GM19025 (cell line): ENCODE measurements around the gene LIN37.

Experiments used
- ATAC-seq: cut with Tn5 transposase; IDR thresholded peaks from one replicate; pipeline ENCODE4 v1.9.1; 2021; ENCODE audit warnings: mild to moderate bottlenecking, low read depth, moderate library complexity; ENCODE audit not compliant: unreplicated experiment

LIN37 gene

DNA sequence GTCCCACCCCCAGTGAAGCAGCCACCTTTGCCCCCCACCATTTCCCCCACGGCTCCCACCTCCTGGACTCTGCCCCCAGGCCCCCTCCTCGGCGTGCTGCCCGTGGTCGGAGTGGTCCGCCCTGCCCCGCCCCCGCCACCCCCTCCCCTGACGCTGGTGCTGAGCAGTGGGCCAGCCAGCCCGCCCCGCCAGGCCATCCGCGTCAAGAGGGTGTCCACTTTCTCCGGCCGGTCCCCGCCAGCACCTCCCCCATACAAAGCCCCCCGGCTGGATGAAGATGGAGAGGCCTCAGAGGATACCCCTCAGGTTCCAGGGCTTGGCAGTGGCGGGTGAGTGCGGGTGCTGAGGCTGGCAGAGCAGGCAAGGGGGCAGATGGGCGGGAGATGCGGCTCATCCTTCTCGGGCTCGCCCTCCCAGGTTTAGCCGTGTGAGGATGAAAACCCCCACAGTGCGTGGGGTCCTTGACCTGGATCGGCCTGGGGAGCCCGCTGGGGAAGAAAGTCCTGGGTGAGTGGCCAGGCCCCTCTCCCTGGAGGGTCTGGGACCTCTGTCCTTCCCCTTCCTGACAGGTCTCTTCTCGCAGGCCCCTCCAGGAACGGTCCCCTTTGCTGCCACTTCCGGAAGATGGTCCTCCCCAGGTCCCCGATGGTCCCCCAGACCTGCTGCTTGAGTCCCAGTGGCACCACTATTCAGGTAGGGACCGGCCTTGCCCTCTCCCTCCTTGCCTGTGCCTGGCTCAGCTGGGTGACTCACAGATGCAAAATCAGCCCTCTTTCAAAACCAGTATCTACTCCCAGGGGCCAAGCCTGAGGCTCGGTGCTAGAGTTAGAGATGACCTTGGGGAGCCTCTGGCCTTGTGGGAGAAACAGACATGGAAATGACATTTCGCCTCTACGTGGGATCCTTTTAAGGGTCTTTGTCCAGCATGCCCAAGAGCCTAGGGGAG is 14.9 kb upstream of the LIN37 start:
- no peak for ATAC-seq

GRCh38 chr19:35734273-35734672 is 14.1 kb upstream of the LIN37 start:
- no peak for ATAC-seq

GRCh38 chr19:35734889-35735288 is 13.5 kb upstream of the LIN37 start:
- ATAC-seq: no peak

- ATAC-seq: no peak
These were observed 11.2 kb upstream of the LIN37 start for GRCh38 chr19:35736913-35737886.

- ATAC-seq: no peak
These were observed 10.1 kb upstream of the LIN37 start for GRCh38 chr19:35738021-35738886.

- ATAC-seq: no peak
These were observed 9.5 kb upstream of the LIN37 start for GRCh38 chr19:35738887-35739229.

- ATAC-seq: no peak
These were observed 8.9 kb upstream of the LIN37 start for GRCh38 chr19:35739275-35740107.

DNA sequence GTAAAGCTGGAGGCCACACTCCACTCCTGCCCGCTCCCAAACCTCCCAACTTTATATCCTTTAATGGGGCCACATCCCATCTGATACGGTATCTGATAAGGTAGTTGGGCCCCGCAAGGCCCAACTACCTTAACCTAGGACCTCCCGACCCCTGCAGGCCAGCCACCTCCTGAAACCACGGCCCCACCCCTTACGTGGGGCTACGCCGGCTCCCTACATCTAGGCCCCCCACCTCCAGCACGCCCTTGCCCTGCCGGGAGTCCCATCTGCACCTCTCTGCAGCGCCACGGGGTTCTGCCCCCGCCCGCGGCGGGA is 8.3 kb upstream of the LIN37 start:
- peak; percentile 20 for ATAC-seq

- ATAC-seq: peak; percentile 63
These were observed 7.8 kb upstream of the LIN37 start for GRCh38 chr19:35740423-35741202.

DNA sequence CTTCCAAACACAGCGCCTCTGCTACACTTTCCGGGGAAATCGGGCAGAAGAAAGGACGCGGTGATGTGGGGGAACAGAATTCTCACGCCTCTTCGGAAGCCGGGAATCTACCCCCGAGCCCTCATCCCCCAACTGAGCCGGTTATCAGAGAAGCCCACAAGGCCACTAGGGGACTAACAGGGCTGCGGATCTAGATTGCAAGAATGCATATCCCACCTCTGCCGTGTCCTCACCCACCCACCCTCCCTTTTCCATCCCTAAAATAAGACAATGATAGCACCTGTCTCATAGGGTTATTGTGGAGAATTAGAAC is 7.2 kb upstream of the LIN37 start:
- no peak for ATAC-seq

DNA sequence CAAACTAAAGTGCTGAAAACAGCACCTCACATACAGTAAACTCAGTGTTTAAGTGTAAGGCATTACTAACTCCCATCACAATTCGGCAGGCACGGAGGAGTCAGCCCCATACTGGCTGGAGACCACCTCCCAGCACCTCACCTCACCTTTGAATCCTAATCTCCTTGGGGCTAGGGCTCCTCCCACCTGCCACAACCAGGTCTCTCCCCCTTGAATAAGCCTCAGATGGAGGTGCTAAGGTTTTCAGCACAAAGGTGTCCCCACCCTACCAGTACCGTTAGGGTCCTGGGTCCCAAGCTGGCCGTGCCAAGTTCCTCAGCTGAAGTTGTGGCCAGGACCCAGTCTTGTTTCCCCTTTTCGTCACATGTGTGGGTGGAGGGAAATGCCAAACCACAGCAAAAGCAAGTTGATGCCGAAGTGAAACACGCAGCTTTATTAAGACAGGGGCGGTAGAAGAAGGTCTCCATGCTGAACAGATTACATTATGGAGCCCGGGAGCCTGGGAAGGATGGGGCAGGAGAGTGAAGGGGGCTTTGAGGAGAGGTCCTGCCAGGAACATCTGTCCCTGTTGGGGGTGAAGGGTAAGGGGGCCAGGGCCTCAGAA is 6.2 kb upstream of the LIN37 start, which contains the start of gene IGFLR1:
Gene IGFLR1, minus strand, starts transcription at position 332 of the 604 bp plus-strand sequence. CDS start 1,272 bp downstream, outside the sequence.
- ATAC-seq: no peak

DNA sequence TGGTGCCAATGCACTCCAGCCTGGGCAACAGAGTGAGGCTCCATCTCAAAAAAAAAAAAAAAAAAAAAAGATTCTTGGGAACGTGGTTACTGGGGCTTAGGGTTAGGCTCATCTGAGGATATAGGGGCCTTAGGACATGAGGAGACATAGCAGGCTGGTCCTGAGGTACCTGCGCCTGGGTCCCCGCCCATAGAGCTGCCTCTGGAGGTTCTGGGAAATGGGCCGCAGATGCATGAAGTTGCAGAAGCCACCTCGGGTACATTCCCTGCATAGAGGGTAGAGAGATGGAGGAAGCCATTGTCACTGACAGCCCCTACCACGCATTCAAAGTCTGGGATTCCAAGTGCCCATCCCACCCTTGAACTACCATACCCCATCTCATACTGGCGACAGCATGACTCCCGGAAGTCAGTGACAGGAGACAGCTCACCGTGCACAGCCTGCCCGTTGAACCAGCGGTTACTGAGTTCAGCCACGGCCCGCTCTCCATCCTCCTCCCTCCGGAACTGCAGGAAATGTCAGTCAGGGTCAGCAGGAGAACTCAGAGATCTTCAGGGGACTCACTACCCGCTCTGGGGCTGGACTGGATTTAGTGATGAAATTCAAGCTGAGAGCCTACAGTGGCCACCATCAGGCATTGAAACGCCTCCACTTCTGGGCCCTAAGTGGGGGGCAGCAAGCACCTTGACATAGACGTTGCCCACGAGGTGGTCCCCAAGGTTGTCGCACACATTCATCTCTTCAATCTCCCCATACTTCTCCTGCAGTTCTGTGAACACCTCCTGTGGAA is 4.5 kb upstream of the LIN37 start:
- ATAC-seq: no peak

DNA sequence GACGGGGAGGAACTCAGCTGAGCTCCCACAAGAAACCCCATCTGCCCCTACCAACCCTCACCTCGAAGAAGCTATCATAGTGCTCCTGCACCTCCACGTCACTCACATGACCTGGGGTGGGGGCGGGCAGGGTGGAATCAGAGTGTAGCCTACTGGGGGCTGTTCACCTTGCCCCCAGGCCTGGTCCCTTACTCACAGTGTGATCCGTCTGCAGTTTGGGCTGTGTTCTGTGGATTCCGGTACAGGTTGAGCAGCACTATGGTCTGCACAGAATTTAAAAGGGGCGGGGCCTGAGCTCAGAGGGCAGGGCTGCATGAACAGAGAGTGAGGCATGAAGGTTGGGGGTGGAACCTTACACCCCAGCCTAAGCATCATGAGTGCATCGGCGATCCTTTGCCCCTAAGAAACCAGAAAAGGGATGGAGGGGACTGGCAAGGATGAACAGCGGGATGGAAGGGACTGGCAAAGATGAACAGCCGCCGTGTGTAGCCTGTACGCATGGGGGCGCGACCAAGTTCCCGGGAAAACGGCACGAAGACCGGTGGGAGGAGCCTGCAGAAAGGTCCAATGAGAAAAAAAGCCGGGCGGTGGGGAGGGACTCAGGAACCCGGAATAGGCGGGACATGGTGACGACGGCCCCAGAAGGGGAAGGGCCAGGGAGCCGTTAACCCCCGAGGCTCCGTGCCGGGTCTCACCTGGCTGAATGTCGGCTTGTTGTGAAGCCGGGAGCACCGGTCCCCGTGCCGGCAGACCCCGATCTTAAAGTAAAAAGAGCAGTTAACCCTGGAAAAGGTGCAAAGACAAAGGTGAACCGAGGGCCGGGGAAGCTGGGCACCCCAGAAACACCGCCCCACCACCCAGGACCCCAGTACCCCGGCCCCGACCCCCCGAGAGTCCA is 3.7 kb upstream of the LIN37 start:
- ATAC-seq: no peak

DNA sequence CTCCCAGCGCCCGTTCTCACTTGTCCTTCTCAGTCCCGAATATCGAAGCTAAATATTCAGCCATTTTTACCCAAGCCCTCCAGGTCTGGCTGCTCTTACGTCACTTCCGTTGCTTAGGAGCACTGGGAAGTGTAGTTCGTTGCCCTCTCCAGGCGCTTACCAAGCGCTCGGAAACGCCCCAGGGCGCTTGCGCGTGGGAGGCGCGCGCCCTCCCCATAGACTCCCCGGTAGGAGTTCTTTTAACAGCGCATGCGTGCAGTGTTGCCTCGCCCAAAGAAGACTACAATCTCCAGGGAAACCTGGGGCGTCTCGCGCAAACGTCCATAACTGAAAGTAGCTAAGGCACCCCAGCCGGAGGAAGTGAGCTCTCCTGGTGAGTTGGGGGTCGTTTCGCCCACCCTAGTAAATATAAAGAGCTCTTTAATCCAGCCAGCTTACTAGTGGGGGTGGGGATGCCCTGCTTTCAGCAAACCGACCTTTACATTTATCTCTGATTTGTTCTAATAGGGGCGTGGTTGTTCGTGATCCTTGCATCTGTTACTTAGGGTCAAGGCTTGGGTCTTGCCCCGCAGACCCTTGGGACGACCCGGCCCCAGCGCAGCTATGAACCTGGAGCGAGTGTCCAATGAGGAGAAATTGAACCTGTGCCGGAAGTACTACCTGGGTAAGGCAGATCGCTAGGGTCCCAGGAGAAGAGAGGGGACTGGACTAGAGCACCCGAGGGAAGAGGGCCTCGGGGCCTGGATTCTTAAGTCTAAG is 2.9 kb upstream of the LIN37 start, which contains the start of the genes PSENEN and U2AF1L4:
Gene PSENEN, plus strand, starts transcription at position 324 of the 759 bp plus-strand sequence. Its CDS starts 280 bp downstream, at position 604.
Gene U2AF1L4, minus strand, starts transcription at position 91 of the 759 bp plus-strand sequence. Its CDS starts 27 bp downstream, at position 64.
- peak; percentile 32 for ATAC-seq

DNA sequence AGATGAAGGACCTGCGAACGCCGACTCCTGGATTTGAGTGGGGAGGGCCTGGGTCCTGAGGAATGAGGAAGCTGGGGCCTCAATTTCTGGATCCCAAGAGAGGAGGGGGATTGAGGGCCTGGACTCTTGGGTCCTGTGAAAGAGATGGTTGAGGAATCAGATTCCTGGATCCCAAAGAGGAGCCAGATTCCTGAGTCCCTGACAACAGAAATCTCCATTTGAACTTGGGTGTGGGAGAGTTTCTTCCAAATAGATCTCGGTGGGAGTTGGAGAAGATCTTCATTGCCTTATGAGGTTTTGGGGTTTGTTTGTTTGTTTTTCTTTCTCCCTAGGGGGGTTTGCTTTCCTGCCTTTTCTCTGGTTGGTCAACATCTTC is 2.3 kb upstream of the LIN37 start:
- ATAC-seq: no peak

DNA sequence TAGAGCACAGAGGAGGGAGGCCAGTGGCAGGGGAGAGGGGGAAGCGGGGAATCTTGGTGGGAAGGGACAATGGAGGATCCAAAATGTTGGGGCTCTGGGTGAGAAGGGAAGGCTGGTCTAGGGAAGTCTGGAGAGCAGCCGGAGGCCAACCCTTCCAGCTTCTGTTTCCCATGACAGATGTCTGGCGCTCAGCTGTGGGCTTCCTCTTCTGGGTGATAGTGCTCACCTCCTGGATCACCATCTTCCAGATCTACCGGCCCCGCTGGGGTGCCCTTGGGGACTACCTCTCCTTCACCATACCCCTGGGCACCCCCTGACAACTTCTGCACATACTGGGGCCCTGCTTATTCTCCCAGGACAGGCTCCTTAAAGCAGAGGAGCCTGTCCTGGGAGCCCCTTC is 1.8 kb upstream of the LIN37 start:
- no peak for ATAC-seq
